Measurements from ENCODE around the gene ASIP.

Gene ASIP

DNA sequence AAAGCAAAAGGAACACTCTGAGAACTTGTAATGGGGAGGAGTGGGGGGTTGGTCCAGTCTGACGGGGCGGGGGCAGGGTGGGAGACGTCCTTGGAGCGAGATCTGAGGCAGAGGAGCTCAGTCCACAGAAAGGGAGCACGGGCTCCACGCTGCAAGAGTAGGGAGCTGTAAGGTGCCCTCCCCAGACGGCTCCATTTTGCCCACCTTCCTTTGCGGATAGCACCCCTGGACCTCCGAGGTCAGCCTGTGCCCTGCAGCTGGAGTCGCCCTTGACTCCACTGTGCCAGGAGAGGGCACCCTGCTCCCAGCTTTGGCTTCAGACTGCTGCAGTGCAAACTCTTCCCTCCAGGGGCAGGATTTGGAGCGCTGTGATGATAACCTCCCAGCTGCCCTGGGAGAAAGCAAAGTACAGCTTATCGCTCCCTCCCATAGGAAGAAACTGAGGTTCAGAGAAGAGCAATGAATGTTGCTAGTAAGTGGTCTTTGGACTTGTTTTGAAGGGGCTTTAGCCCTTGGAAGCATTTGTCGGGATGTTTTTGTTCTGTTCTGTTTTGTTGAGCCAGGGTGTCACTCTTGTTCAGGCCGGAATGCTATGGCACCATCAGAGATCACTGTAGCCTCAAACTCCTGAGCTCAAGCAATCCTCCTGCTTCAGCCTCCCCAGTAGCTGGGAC lies 71.5 kb downstream of the ASIP start:
- FAIRE-seq, result no peak

DNA sequence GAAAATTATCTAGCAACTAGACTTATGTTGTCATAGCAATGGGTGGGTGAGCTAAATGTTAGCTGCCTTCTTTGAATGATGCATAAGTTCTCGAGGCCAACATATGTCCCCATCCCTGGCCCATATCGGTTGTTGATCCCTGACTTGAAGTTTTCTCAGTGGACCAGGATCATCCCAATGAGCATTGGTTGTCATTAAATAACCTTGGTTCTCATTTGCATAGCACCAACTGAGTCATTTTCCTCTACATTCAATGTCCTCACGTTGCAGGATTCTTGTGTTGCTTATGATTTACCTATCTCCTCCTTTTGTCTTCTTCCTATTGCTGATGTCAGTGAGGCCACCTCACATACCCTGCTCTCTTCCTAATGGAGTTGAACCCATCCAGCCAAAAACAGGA lies 74.0 kb downstream of the ASIP start:
- no peak for FAIRE-seq

DNA sequence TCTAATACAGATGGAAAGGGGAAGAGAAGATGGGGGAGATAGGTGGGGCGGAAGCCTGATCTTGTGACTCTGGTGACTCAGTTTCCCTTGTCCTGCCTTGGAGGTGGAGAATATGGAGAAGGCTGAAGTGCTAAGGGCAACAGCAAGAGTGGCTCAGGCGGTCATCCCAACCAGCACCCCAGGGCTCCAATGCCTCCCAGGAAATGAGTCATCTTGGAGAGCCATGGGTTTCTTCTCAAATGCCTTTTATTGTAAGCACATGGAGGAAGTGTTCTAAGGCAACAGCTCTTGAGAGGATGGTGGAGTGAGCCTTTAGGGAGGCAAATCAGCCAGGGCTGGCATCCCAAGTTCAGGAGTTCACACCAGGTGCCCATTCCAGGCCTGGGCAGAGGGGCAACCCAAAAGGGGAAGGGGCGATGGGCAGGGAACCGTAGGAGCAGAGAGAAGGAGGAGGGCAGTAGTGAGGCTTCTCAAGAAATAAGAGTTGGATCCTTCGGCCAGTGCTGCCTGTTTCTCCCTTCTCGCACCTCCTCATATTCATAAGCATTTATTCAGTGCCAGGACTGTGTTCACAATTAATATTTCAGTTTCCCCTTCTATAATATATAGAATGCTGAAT lies 75.1 kb downstream of the ASIP start:
- FAIRE-seq, result no peak

Measured in colon (tissue), 2 donors.